Measurements from ENCODE around the gene LARP1. TPM values are rescaled to one million over a fixed set of nuclear protein-coding genes. Genes with fewer than 3 reads are reported as not detected.

The LARP1 gene
- total RNA-seq, 1 donor from 2014 or later, result 249 TPM

- no peaks in the 10 kb centered on the region for H3K36me3 Mint-ChIP-seq
- no peaks in the 10 kb centered on the region for H3K9me3 Mint-ChIP-seq
- H3K4me3 Mint-ChIP-seq, result no peak overlapping the region
- H3K27me3 Mint-ChIP-seq (ENCODE audit: low read depth), result no peaks in the 10 kb centered on the region
- no peak overlapping the region for H3K27ac Mint-ChIP-seq
- no peak for TF ChIP-seq CTCF (IDR thresholded peaks at IDR 0.05; ENCODE audit: unreplicated experiment)
- peaks cover 9% of the 10 kb centered on the region for H3K4me1 Mint-ChIP-seq
- no peak for DNase-seq (ENCODE audit: low spot score in 2 of 2, unreplicated experiment in 2 of 2)
These were observed 33.1 kb upstream of the LARP1 start for GRCh38 chr5:154722097-154722496.

- peaks cover 12% of the 10 kb centered on the region for H3K4me1 Mint-ChIP-seq
- no peak for DNase-seq (ENCODE audit: low spot score in 2 of 2, unreplicated experiment in 2 of 2)
- no peaks in the 10 kb centered on the region for H3K9me3 Mint-ChIP-seq
- H3K27me3 Mint-ChIP-seq (ENCODE audit: low read depth), result no peaks in the 10 kb centered on the region
- no peak overlapping the region for H3K4me3 Mint-ChIP-seq
- H3K36me3 Mint-ChIP-seq, result no peaks in the 10 kb centered on the region
- no peak overlapping the region for H3K27ac Mint-ChIP-seq
- no peak for TF ChIP-seq CTCF (IDR thresholded peaks at IDR 0.05; ENCODE audit: unreplicated experiment)
These were observed 32.2 kb upstream of the LARP1 start for GRCh38 chr5:154722936-154723335.

- peaks cover 1% of the 10 kb centered on the region for H3K36me3 Mint-ChIP-seq
- peaks cover 12% of the 10 kb centered on the region for H3K4me1 Mint-ChIP-seq
- no peaks in the 10 kb centered on the region for H3K27me3 Mint-ChIP-seq (ENCODE audit: low read depth)
- TF ChIP-seq CTCF (IDR thresholded peaks at IDR 0.05; ENCODE audit: unreplicated experiment), result no peak
- no peak for DNase-seq (ENCODE audit: low spot score in 2 of 2, unreplicated experiment in 2 of 2)
- H3K4me3 Mint-ChIP-seq, result no peak overlapping the region
- H3K9me3 Mint-ChIP-seq, result peaks cover 8% of the 10 kb centered on the region
- H3K27ac Mint-ChIP-seq, result peak overlapping the region; percentile 6
These were observed 31.3 kb upstream of the LARP1 start for GRCh38 chr5:154723740-154724505.

GRCh38 chr5:154727361-154727760 lies 27.8 kb upstream of the LARP1 start:
- no peak overlapping the region for H3K4me3 Mint-ChIP-seq
- peaks cover 12% of the 10 kb centered on the region for H3K4me1 Mint-ChIP-seq
- peaks cover 17% of the 10 kb centered on the region for H3K9me3 Mint-ChIP-seq
- no peaks in the 10 kb centered on the region for H3K27me3 Mint-ChIP-seq (ENCODE audit: low read depth)
- TF ChIP-seq CTCF (IDR thresholded peaks at IDR 0.05; ENCODE audit: unreplicated experiment), result no peak
- H3K36me3 Mint-ChIP-seq, result peaks cover 10% of the 10 kb centered on the region
- no peak for DNase-seq (ENCODE audit: low spot score in 2 of 2, unreplicated experiment in 2 of 2)
- H3K27ac Mint-ChIP-seq, result no peak overlapping the region

GRCh38 chr5:154728939-154729588 lies 26.1 kb upstream of the LARP1 start:
- H3K4me1 Mint-ChIP-seq, result peaks cover 8% of the 10 kb centered on the region
- no peak overlapping the region for H3K4me3 Mint-ChIP-seq
- H3K27ac Mint-ChIP-seq, result no peak overlapping the region

More at GRCh38 chr5:154728939-154729588, 26.1 kb upstream of the LARP1 start:
- DNase-seq (ENCODE audit: low spot score in 2 of 2, unreplicated experiment in 2 of 2), result no peak
- Mint-ChIP-seq H3K9me3 (peaks cover 17% of the 10 kb centered on the region), H3K27me3 (ENCODE audit: low read depth) (no peaks in the 10 kb centered on the region), H3K36me3 (peaks cover 10% of the 10 kb centered on the region)
- TF ChIP-seq CTCF (IDR thresholded peaks at IDR 0.05; ENCODE audit: unreplicated experiment), result no peak

Measured in mesothelial cell of epicardium (in vitro differentiated cells).